HepG2 (cell line): ENCODE data around the gene MAN2A2. TPM values are rescaled to one million over a fixed set of nuclear protein-coding genes. Genes with fewer than 3 reads are reported as not detected.
A peak's percentile ranks its signal among the peaks of the same experiment; 100 is the strongest.

ENCODE experiments used
- ATAC-seq: fragments of 200-7000 bp; cut with Tn5 transposase; 3 replicates; pipeline ENCODE4 v1.9.1; 2020; ENCODE audit warnings: mild to moderate bottlenecking, moderate library complexity
- BruUV-seq: library from RNA; stranded (reverse); fragments of 400-500 nt; replicated peaks from 2 replicates; lab custom pipeline; 2021; lab: Mats Ljungman, UMichigan
- CTCF ChIA-PET: fragments of 300-600 bp; formaldehyde crosslinking; extraction: SDS; loops from one replicate; lab custom pipeline; 2021; ENCODE audit warnings: low total read pairs, inconsistent platforms, low intra/inter-chr PET ratio; lab: Yijun Ruan, JAX
- POLR2A ChIA-PET: fragments of 350-600 bp; sonication (Branson Sonifier 250); formaldehyde crosslinking; loops from one replicate; lab custom pipeline; 2020; ENCODE audit warnings: antibody characterized with exemption, inconsistent platforms; lab: Yijun Ruan, JAX
- DNase-seq: peaks from one replicate; pipeline ENCODE4 v3.0.0-alpha.2; 2015; ENCODE audit warnings: low spot score
- FAIRE-seq: peaks from 3 replicates; lab custom pipeline; 2011; peaks lifted over from hg19 to GRCh38; lab: Jason Lieb, UNC
- H2AFZ ChIP-seq: one replicate; pipeline ENCODE4 v1.6.1; 2011; ENCODE audit warnings: low read length, inconsistent platforms
- H3K27ac ChIP-seq: fragments of 300-600 bp; 3 replicates; pipeline ENCODE4 v1.8.0; 2011; ENCODE audit warnings: mixed run types, mild to moderate bottlenecking, mixed read lengths, low read length, inconsistent platforms; ENCODE audit not compliant: insufficient read depth; ENCODE audit errors: extremely low read length
- H3K27me3 ChIP-seq, 2 experiments: fragments of 200-600 bp in 1 of 2; 2 replicates in 1 of 2; 3 replicates in 1 of 2; pipeline versions ENCODE4 v1.6.0 to v1.8.0; 2011; ENCODE audit warnings: low read length in 2 of 2, mild to moderate bottlenecking in 2 of 2, moderate library complexity in 2 of 2, inconsistent platforms in 1 of 2; ENCODE audit not compliant: insufficient read depth in 2 of 2, control insufficient read depth in 1 of 2
- H3K36me3 ChIP-seq, 2 experiments: fragments of 200-600 bp in 1 of 2; replicated peaks in 1 of 2; 2 replicates in 1 of 2; 3 replicates in 1 of 2; pipeline versions ENCODE4 v1.5.1 to v1.8.0; 2011; ENCODE audit warnings: low read length in 2 of 2, inconsistent platforms in 1 of 2; ENCODE audit not compliant: insufficient read depth in 2 of 2, control insufficient read depth in 1 of 2
- H3K4me1 ChIP-seq: 2 replicates; pipeline ENCODE4 v1.5.1; 2012; ENCODE audit warnings: low read length, inconsistent platforms; ENCODE audit not compliant: insufficient read depth
- H3K4me2 ChIP-seq: 2 replicates; pipeline ENCODE4 v1.6.0; 2011; ENCODE audit warnings: low read depth, low read length, inconsistent platforms
- H3K4me3 ChIP-seq, 3 experiments: fragments of 200-600 bp in 1 of 3; sonication (generic), shearing (Covaris generic) in 1 of 3; replicated peaks in 1 of 3; 2 replicates each; pipeline ENCODE4 v1.5.1; 2011 to 2016; ENCODE audit warnings: low read length in 3 of 3, inconsistent platforms in 2 of 3, low read depth in 2 of 3, mild to moderate bottlenecking in 2 of 3, control low read depth in 1 of 3, mixed read lengths in 1 of 3; ENCODE audit not compliant: insufficient read depth in 1 of 3
- H3K79me2 ChIP-seq: one replicate; pipeline ENCODE4 v1.6.1; 2011; ENCODE audit warnings: low read length, inconsistent platforms; ENCODE audit not compliant: insufficient read depth
- H3K9ac ChIP-seq: 2 replicates; pipeline ENCODE4 v1.6.0; 2011; ENCODE audit warnings: mild to moderate bottlenecking, low read depth, low read length, inconsistent platforms; ENCODE audit not compliant: insufficient read depth
- H3K9me3 ChIP-seq: 2 replicates; pipeline ENCODE4 v1.5.1; 2012; ENCODE audit warnings: mild to moderate bottlenecking, low read length
- H4K20me1 ChIP-seq: 2 replicates; pipeline ENCODE4 v1.6.0; 2011; ENCODE audit warnings: inconsistent platforms, mild to moderate bottlenecking, low read length, moderate library complexity; ENCODE audit not compliant: insufficient read depth
- AGO2 ChIP-seq: fragments of 200-400 bp; formaldehyde crosslinking; optimal IDR thresholded peaks from 2 replicates; pipeline ENCODE3; 2017; ENCODE audit warnings: mild to moderate bottlenecking, low read depth, low read length, moderate library complexity
- JARID2 ChIP-seq: sonication (generic); formaldehyde crosslinking; IDR thresholded peaks from 2 replicates; pipeline ENCODE4 v1.8.1; 2023; ENCODE audit warnings: missing genetic modification reagents, inconsistent platforms; ENCODE audit not compliant: insufficient replicate concordance
- NFIB ChIP-seq: sonication (generic); formaldehyde crosslinking; IDR thresholded peaks from 2 replicates; pipeline ENCODE4 v1.9.0; 2021; ENCODE audit warnings: missing genetic modification reagents, mild to moderate bottlenecking, borderline replicate concordance
- SMARCE1 ChIP-seq: fragments of 450-650 bp; IDR thresholded peaks from 2 replicates; pipeline ENCODE4 v1.6.1; 2017; ENCODE audit warnings: borderline replicate concordance
- TARDBP ChIP-seq: sonication (generic); formaldehyde crosslinking; IDR thresholded peaks from 2 replicates; pipeline ENCODE4 v1.8.0; 2022; ENCODE audit warnings: mild to moderate bottlenecking, missing genetic modification reagents
- ZKSCAN8 ChIP-seq: IDR thresholded peaks from 2 replicates; pipeline ENCODE4 v1.6.1; 2016; ENCODE audit warnings: borderline replicate concordance, missing genetic modification reagents, missing compliant biosample characterization
- ZMYM3 ChIP-seq: sonication (generic); formaldehyde crosslinking; IDR thresholded peaks from 2 replicates; pipeline ENCODE4 v1.5.1; 2020; ENCODE audit warnings: mild to moderate bottlenecking, missing genetic modification reagents
- ZNF24 ChIP-seq: fragments of 450-650 bp; IDR thresholded peaks from 2 replicates; pipeline ENCODE4 v1.6.1; 2017; ENCODE audit warnings: antibody characterized with exemption, mild to moderate bottlenecking
- ZNF484 ChIP-seq: sonication (generic); formaldehyde crosslinking; IDR thresholded peaks from 2 replicates; pipeline ENCODE4 v1.5.1; 2020; ENCODE audit warnings: mild to moderate bottlenecking, low read depth, missing genetic modification reagents, borderline replicate concordance
- ZNF552 ChIP-seq: sonication (generic); formaldehyde crosslinking; IDR thresholded peaks from 2 replicates; pipeline ENCODE4 v1.9.0; 2022; ENCODE audit warnings: missing genetic modification reagents, mild to moderate bottlenecking, borderline replicate concordance
- ZNF557 ChIP-seq: sonication (generic); formaldehyde crosslinking; IDR thresholded peaks from 2 replicates; pipeline ENCODE4 v1.4.0; 2020; ENCODE audit warnings: missing genetic modification reagents
- ZNF768 ChIP-seq: sonication (generic); formaldehyde crosslinking; IDR thresholded peaks from 2 replicates; pipeline ENCODE4 v1.4.0; 2020; ENCODE audit warnings: missing genetic modification reagents
- WGBS: methylation state at CpG from one replicate; pipeline ENCODE4 v1.1.6; 2017; ENCODE audit warnings: low lambda C conversion rate; 5-methylcytosine and 5-hydroxymethylcytosine counted together
- in situ Hi-C: cut with HindIII; loops from 2 replicates; pipeline ENCODE4 v1.10.0; 2017; ENCODE audit warnings: low pct_unique_long_range_greater_than_20kb; ENCODE audit not compliant: extremely low pct_ligation_motif_present
- intact Hi-C: fragments of 100-400 bp; cut with micrococcal nuclease; formaldehyde crosslinking; loops from one replicate; pipeline ENCODE4 v1.10.0; 2022; ENCODE audit not compliant: unreplicated experiment
- polyA plus RNA-seq, 8 experiments: library from polyadenylated mRNA; depleted of rRNA in 3 of 8; stranded (reverse) in 7 of 8; unstranded in 1 of 8; fragments of >200 nt; fragmentation: Illumina TruSeq in 4 of 8; extraction: Trizol in 4 of 8; gene quantifications; 2 replicates each; pipeline versions ENCODE4 v1.2.1 to v1.2.3, GENCODE V29; 2011 to 2016; ENCODE audit warnings: low read depth in 4 of 8, missing spikeins in 1 of 8, mixed read lengths in 1 of 8; ENCODE audit not compliant: insufficient read depth in 1 of 8
- total RNA-seq, 5 experiments: library from RNA; depleted of rRNA; stranded (reverse); fragments of >200 nt; fragmentation: Illumina TruSeq; extraction: Trizol; gene quantifications; 2 replicates each; pipeline ENCODE4 v1.2.3, GENCODE V29; 2016; ENCODE audit warnings: low read depth in 1 of 5
- TF ChIP-seq, protein P1 (sequence below): sonication (generic); formaldehyde crosslinking; IDR thresholded peaks from 2 replicates; pipeline ENCODE4 v1.4.0; 2020; ENCODE audit warnings: missing genetic modification reagents
- TF ChIP-seq, protein P2 (sequence below): sonication (generic); formaldehyde crosslinking; IDR thresholded peaks from 2 replicates; pipeline ENCODE4 v1.4.0; 2020; ENCODE audit warnings: missing genetic modification reagents

Gene MAN2A2
- total and polyA plus RNA-seq, 2 of the 13 experiments (the other 11 are each of a cell fraction or from before 2014, with no cell fraction given), result 17.5 to 51.5 TPM

GRCh38 chr15:90876046-90876445, 27.1 kb upstream of the MAN2A2 start:
- intact Hi-C loops, result no loop called here
- Histone ChIP-seq H3K4me3 (no peak overlapping the region), H2AFZ (no peak overlapping the region), H3K27me3 (no peaks in the 10 kb centered on the region; a peak in 2 of 5 replicates), H3K27ac (no peak overlapping the region), H3K9me3 (no peaks in the 10 kb centered on the region), H4K20me1 (peaks cover 25% of the 10 kb centered on the region; the same call in 1 of the 2 replicates), H3K4me2 (no peak overlapping the region), H3K79me2 (peaks cover 10% of the 10 kb centered on the region), H3K9ac (no peak overlapping the region), H3K36me3 (peaks cover 7 to 43% of the 10 kb centered on the region in 2 experiments; a peak in 4 of 5 replicates), H3K4me1 (peaks cover 35% of the 10 kb centered on the region)
- no TSS peak for BruUV-seq
- WGBS, result 99% methylated on average over 14 of the region's 20 CpGs
- no peak for FAIRE-seq
- in situ Hi-C loops, result no loop called here
- POLR2A ChIA-PET, result no interaction called here
- DNase-seq, result no peak
- CTCF ChIA-PET, result no interaction called here
- TF ChIP-seq SMARCE1 (no peak), AGO2 (peak; percentile 7), ZNF768 (CRISPR knock-in tag) (0 out of 2 replicates have a peak, but pooled peaks have one; percentile 14)
- no peak for ATAC-seq

- no peak overlapping the region for H3K9ac ChIP-seq
- ChIA-PET CTCF (no interaction called here), POLR2A (no interaction called here)
- no peaks in the 10 kb centered on the region; a peak in 2 of 5 replicates for H3K27me3 ChIP-seq
- no TSS peak for BruUV-seq
- H3K9me3 ChIP-seq, result no peaks in the 10 kb centered on the region
- in situ Hi-C loops, result no loop called here
- H3K27ac ChIP-seq, result no peak overlapping the region
- FAIRE-seq, result no peak
- no peak overlapping the region for H2AFZ ChIP-seq
- peaks cover 7 to 43% of the 10 kb centered on the region in 2 experiments; a peak in 4 of 5 replicates for H3K36me3 ChIP-seq
- intact Hi-C loops, result no loop called here
- no peak for DNase-seq
- no peak for ATAC-seq
- H3K4me1 ChIP-seq, result peaks cover 35% of the 10 kb centered on the region
- no peak overlapping the region for H3K4me3 ChIP-seq
- H4K20me1 ChIP-seq, result peaks cover 25% of the 10 kb centered on the region; the same call in 1 of the 2 replicates
- over 99% methylated on average over 13 of the region's 15 CpGs for WGBS
- no peak overlapping the region for H3K4me2 ChIP-seq
- peaks cover 10% of the 10 kb centered on the region for H3K79me2 ChIP-seq
- TF ChIP-seq JARID2 (CRISPR knock-in tag) (no peak), TARDBP (CRISPR knock-in tag) (no peak), NFIB (CRISPR knock-in tag) (no peak), ZNF557 (CRISPR knock-in tag) (no peak), ZNF484 (CRISPR knock-in tag) (no peak), ZKSCAN8 (no peak), ZMYM3 (no peak), ZNF552 (CRISPR knock-in tag) (no peak), ZNF24 (no peak)
- TF ChIP-seq, protein P1, sequence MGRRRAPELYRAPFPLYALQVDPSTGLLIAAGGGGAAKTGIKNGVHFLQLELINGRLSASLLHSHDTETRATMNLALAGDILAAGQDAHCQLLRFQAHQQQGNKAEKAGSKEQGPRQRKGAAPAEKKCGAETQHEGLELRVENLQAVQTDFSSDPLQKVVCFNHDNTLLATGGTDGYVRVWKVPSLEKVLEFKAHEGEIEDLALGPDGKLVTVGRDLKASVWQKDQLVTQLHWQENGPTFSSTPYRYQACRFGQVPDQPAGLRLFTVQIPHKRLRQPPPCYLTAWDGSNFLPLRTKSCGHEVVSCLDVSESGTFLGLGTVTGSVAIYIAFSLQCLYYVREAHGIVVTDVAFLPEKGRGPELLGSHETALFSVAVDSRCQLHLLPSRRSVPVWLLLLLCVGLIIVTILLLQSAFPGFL (CRISPR knock-in tag), result no peak
- TF ChIP-seq, protein P2, sequence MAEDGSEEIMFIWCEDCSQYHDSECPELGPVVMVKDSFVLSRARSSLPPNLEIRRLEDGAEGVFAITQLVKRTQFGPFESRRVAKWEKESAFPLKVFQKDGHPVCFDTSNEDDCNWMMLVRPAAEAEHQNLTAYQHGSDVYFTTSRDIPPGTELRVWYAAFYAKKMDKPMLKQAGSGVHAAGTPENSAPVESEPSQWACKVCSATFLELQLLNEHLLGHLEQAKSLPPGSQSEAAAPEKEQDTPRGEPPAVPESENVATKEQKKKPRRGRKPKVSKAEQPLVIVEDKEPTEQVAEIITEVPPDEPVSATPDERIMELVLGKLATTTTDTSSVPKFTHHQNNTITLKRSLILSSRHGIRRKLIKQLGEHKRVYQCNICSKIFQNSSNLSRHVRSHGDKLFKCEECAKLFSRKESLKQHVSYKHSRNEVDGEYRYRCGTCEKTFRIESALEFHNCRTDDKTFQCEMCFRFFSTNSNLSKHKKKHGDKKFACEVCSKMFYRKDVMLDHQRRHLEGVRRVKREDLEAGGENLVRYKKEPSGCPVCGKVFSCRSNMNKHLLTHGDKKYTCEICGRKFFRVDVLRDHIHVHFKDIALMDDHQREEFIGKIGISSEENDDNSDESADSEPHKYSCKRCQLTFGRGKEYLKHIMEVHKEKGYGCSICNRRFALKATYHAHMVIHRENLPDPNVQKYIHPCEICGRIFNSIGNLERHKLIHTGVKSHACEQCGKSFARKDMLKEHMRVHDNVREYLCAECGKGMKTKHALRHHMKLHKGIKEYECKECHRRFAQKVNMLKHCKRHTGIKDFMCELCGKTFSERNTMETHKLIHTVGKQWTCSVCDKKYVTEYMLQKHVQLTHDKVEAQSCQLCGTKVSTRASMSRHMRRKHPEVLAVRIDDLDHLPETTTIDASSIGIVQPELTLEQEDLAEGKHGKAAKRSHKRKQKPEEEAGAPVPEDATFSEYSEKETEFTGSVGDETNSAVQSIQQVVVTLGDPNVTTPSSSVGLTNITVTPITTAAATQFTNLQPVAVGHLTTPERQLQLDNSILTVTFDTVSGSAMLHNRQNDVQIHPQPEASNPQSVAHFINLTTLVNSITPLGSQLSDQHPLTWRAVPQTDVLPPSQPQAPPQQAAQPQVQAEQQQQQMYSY (CRISPR knock-in tag), result no peak
Measured at GRCh38 chr15:90876512-90877170, 26.5 kb upstream of the MAN2A2 start.
